SJCRH30 (cell line): Measurements from ENCODE around the gene SORBS1. TPM values are rescaled to one million over a fixed set of nuclear protein-coding genes. Genes with fewer than 3 reads are reported as not detected.

Source experiments
- DNase-seq, 2 experiments: peaks; one replicate each; pipeline ENCODE4 v3.0.0-alpha.2; 2015 to 2020
- H3K27ac ChIP-seq: fragments of 250-450 bp; sonication (Bioruptor Pico); 2 replicates; pipeline ENCODE4 v1.5.1; 2020; ENCODE audit warnings: mild to moderate bottlenecking, moderate library complexity
- H3K27me3 ChIP-seq: fragments of 250-450 bp; sonication (Bioruptor Pico); 2 replicates; pipeline ENCODE4 v1.5.1; 2020; ENCODE audit warnings: mild to moderate bottlenecking, moderate library complexity
- H3K36me3 ChIP-seq: fragments of 250-450 bp; sonication (Bioruptor Pico); 2 replicates; pipeline ENCODE4 v1.5.1; 2020; ENCODE audit warnings: mild to moderate bottlenecking, moderate library complexity
- H3K4me1 ChIP-seq: fragments of 250-450 bp; sonication (Bioruptor Pico); 2 replicates; pipeline ENCODE4 v1.5.1; 2020; ENCODE audit warnings: mild to moderate bottlenecking, moderate library complexity
- H3K4me3 ChIP-seq: fragments of 250-450 bp; sonication (Bioruptor Pico); 2 replicates; pipeline ENCODE4 v1.5.1; 2020; ENCODE audit warnings: mild to moderate bottlenecking, moderate library complexity
- H3K9me3 ChIP-seq: fragments of 250-450 bp; sonication (Bioruptor Pico); replicated peaks from 2 replicates; pipeline ENCODE4 v1.5.1; 2020; ENCODE audit warnings: mild to moderate bottlenecking, moderate library complexity
- total RNA-seq: library from RNA; depleted of rRNA; stranded (reverse); fragments of >200 nt; shearing (Covaris generic); gene quantifications from 2 replicates; pipeline ENCODE4 v1.2.3, GENCODE V29; 2014

Gene SORBS1
- total RNA-seq, 1 experiment from 2014 or later, result 17.1 TPM

DNA sequence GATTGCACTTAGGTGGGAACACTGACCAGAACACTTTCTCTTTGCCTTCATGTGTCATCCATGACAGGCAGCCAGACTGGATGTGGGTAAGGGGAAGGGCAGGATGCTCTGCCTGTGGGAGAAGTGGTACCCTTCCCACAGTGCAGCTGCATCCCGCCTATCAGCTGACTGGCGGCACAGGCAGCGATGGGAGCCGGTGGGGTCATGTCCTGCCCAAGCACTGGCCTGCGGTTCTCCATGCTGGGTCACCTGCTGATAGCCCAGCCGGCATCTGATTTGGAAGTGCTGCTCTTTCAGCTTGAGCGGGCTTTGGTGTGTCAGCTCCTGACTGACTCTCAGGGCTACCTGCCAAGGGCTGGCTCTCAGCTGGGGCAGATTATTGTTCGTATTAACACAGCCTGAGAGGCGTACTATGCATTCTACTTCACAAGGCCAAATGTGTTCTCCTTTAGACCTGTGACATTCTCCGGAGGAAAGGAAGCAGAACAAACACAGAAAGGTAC lies 165.2 kb downstream of the SORBS1 start:
- no peak for DNase-seq
- H3K4me3 ChIP-seq, result no peak overlapping the region
- H3K27me3 ChIP-seq, result no peaks in the 10 kb centered on the region
- H3K9me3 ChIP-seq, result no peaks in the 10 kb centered on the region
- no peak overlapping the region for H3K27ac ChIP-seq
- H3K4me1 ChIP-seq, result no peaks in the 10 kb centered on the region
- no peaks in the 10 kb centered on the region for H3K36me3 ChIP-seq

DNA sequence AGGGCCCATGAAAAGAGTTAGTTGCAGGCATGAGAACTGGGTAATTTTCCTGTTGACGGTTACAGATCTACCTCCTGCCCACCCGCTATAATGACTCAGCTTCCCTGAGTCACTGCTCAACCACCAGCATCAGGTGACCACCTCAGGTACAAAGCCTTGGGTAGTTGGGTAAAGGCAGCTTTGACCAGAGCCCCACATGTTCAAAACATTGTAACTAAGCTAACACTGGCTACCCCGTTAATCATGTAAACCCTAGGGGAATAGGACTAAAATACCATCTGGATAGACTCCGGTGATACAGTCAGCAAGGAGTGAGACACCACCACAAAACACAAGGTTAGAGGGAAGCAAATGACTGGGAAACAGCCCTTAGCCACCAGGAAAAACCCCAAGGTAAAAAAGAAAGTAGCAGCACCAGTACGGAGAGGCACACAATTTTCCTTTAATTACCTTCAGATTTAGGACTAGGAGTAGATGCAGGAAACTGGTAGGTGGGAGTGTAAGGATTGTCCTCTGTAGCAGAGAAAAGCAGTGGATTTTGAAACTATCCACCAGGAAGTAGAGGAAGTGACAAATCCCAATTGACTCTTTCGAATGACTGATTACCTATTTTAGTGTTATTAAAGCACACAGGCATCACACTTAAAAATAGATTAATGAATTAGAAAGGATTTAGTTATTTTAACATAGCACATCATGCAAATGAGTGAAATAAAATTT lies 166.8 kb downstream of the SORBS1 start:
- no peaks in the 10 kb centered on the region for H3K36me3 ChIP-seq
- no peak for DNase-seq
- no peaks in the 10 kb centered on the region for H3K4me1 ChIP-seq
- no peaks in the 10 kb centered on the region for H3K9me3 ChIP-seq
- no peaks in the 10 kb centered on the region for H3K27me3 ChIP-seq
- H3K4me3 ChIP-seq, result no peak overlapping the region
- no peak overlapping the region for H3K27ac ChIP-seq

DNA sequence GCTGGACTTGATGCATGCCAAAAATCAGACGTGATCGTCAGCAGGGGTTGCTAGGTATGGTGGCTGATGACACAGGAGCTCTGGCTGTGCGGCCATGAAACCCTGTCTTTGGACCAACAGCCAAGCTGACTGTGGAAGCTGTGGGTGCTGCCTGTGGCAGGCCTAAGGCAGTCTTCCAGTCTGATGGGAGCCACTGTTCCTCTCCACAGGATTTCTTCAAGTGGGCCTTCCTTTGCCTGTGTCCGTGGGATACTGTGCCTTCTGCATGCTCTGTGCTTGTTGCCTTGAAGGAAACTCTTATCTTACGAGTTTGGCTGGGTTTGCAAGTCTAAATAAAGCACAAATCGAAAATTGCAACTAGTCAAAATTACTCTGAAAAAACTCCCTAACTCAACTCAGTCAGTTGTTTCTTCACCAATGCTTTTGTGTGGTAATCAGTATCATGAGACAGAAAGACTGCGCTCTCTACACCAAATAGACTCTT lies 168.4 kb downstream of the SORBS1 start:
- Histone ChIP-seq H3K4me3 (no peak overlapping the region), H3K9me3 (no peaks in the 10 kb centered on the region), H3K4me1 (no peaks in the 10 kb centered on the region), H3K27ac (no peak overlapping the region), H3K27me3 (no peaks in the 10 kb centered on the region), H3K36me3 (no peaks in the 10 kb centered on the region)
- DNase-seq, result no peak

DNA sequence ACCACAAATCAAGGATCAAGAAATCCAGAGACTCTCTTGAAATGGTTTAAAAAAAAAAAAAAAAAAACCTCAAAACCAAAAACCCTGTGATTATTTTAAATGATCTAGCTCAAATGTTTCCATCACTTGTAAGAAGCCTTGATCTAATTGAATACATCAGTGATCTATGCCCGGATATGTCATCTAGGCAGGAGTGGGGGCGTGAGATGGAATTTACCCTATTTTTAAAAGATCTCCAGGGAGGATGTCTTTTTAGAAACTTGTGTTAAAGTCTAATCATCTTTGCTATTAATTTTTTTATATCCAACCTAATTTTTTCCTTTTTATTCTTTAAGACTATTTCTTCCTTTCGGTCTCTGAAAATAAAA lies 169.0 kb downstream of the SORBS1 start:
- Histone ChIP-seq H3K9me3 (no peaks in the 10 kb centered on the region), H3K36me3 (no peaks in the 10 kb centered on the region), H3K27ac (no peak overlapping the region), H3K4me3 (no peak overlapping the region), H3K27me3 (no peaks in the 10 kb centered on the region), H3K4me1 (no peaks in the 10 kb centered on the region)
- no peak for DNase-seq

DNA sequence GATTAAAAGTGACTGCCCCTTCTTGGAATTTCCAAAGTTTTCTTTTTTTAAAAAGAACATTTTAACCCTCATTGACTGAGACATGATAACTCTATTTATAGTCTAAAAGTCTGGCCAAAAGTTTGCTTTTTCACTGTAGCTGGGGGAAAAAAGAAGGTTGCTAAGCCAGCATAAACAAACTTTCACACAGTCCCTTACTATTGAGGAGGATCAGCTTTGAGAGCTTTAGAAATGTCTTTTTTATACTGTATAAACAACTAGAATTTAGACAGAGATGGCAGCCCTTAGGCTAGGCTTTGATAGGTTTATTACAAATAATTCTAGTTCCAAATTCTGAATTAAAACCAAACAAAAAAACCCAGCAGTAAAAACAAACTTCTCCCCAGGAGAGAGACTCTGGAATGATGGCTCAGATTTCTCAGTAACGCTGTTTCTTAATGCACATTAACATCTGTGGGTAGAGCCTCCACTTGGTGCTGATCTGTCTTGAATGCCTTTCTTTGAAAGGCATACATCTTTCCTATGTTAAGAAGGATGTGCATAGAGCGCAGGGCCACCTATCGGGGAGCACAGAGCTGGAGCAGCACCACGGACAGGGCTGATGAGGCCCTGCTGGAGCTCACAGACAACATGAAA lies 169.5 kb downstream of the SORBS1 start:
- Histone ChIP-seq H3K9me3 (no peaks in the 10 kb centered on the region), H3K4me3 (no peak overlapping the region), H3K4me1 (no peaks in the 10 kb centered on the region), H3K27ac (no peak overlapping the region), H3K27me3 (no peaks in the 10 kb centered on the region), H3K36me3 (no peaks in the 10 kb centered on the region)
- peak; percentile 14 to 38 for DNase-seq

DNA sequence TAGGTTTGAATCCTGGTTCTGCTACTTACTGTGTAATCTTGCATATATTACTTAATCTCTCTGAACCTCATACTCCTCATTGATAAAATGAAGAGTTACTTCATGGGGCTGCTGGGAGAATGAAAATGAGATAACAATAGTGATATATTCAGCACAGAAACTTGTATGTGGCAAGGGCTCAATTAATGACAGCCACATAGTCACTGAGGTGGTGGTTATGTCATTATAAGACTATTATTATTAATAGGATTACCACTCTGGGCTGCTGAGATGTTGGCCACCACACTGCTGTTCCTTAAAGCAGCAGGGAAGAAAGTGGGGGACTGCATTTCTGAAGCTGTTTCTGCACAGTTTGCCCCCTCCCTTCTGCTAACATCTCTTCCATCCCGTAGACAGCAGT lies 170.0 kb downstream of the SORBS1 start:
- no peak overlapping the region for H3K4me3 ChIP-seq
- DNase-seq, result no peak
- no peak overlapping the region for H3K27ac ChIP-seq
- H3K4me1 ChIP-seq, result no peaks in the 10 kb centered on the region
- H3K27me3 ChIP-seq, result no peaks in the 10 kb centered on the region
- no peaks in the 10 kb centered on the region for H3K36me3 ChIP-seq
- no peaks in the 10 kb centered on the region for H3K9me3 ChIP-seq

DNA sequence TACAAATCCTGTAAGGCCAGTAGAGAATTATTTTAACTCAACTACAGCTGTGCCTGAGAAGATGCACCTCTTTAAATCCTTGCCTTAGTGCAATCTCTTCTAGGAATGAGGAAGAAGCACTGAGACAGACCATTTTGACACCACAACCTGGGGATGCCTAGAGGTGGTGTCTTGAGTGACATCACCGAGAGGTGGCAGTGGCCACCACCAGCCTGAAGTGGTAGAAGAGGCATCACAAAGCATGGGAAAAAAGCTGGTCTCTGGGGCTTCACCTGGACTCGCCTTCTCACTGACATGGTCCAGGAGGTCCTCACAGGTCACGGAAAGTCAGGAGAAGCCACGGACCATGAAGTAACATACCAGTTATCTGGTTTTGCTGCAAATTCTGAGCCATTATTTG lies 171.2 kb downstream of the SORBS1 start:
- Histone ChIP-seq H3K36me3 (no peaks in the 10 kb centered on the region), H3K27me3 (no peaks in the 10 kb centered on the region), H3K4me3 (no peak overlapping the region), H3K4me1 (no peaks in the 10 kb centered on the region), H3K9me3 (no peaks in the 10 kb centered on the region), H3K27ac (no peak overlapping the region)
- no peak for DNase-seq

DNA sequence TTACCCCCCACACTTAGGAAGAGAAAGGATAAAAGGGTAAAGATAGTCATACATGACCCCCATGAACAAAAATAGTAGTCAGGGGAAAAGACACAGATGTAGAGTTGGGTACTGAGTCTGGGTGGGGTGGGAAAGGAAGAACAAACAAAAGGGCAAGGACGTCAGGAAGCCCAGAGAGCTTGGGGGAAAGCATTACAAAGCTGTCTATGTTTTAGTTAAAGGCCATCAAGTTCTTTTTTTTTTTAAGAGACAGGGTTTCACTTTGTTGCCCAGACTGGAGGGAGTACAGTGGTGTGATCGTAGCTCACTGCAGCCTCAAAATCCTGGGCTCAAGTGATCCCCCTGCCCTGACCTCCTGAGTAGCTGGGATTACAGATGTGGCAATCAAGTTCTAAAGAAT lies 172.0 kb downstream of the SORBS1 start:
- Histone ChIP-seq H3K36me3 (no peaks in the 10 kb centered on the region), H3K27ac (no peak overlapping the region), H3K4me3 (no peak overlapping the region), H3K4me1 (no peaks in the 10 kb centered on the region), H3K27me3 (no peaks in the 10 kb centered on the region), H3K9me3 (no peaks in the 10 kb centered on the region)
- no peak for DNase-seq

DNA sequence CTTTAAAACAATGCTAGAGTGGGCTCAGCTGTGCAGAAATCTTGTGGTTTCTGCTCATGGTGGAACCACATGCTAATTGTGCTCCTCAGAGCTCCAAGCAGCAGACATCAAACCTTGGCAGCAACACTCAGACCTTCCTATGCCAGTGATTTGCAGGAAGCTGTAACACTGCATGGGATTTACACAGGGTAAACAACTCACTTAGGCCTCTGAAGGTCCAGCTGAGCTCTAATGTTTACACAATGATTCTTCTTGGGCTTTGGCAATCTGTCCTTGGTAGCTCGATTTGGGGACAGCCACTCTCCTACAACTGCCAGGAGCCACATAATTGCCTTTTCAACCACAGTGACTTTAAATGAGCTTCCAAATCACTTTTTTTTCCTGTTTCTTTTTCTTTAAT lies 172.6 kb downstream of the SORBS1 start:
- Histone ChIP-seq H3K27ac (no peak overlapping the region), H3K4me3 (no peak overlapping the region), H3K27me3 (no peaks in the 10 kb centered on the region), H3K9me3 (no peaks in the 10 kb centered on the region), H3K4me1 (no peaks in the 10 kb centered on the region), H3K36me3 (no peaks in the 10 kb centered on the region)
- no peak for DNase-seq

DNA sequence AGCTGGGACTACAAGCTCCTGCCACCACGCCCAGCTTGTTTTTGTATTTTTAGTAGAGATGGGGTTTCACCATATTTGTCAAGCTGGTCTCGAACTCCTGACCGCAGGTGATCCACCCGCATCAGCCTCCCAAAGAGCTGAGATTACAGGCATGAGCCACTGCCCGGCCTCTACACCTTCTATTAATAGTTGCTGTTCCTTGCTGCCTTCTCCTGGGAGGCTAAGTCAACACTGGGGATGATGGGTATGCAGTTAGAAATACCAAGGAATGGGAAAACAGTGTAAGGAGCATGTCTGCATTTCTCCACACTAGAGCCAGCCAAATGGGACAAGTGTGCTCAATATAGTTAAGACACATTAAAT lies 173.1 kb downstream of the SORBS1 start:
- H3K4me3 ChIP-seq, result no peak overlapping the region
- no peaks in the 10 kb centered on the region for H3K9me3 ChIP-seq
- DNase-seq, result no peak
- H3K27me3 ChIP-seq, result no peaks in the 10 kb centered on the region
- no peak overlapping the region for H3K27ac ChIP-seq
- H3K36me3 ChIP-seq, result no peaks in the 10 kb centered on the region
- H3K4me1 ChIP-seq, result no peaks in the 10 kb centered on the region

DNA sequence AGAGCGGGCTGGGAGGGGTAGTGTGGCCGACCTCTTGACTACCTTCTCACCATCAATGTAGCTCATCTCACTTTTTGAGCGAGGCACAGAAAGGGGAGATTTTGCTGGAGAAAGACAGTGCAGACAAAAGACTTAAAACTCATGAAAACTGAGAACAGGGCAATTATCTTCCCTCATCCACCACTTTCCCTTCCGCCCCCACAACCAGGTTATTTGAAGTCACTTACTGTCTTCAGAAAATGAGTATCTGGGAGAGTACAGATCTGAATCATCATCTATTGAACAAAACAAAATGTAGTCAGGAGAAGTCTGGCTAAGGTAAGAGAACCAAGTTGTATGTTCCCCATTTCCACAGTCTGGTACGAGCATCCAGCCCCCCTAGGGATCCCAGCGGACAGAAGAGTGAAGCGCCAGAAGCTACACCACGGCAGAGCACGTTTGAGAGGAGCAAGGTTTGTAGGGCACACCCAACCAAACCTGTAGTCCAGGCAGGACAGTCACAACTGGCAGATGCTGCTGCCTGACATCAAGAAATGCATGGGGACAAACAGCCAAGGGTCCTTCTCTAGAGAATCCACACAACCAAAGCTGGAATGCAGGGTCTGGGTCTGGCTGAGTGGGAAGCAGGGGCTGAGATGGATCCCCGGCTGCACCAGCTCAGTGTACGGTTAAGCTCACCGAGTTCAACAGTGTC lies 177.0 kb downstream of the SORBS1 start:
- no peak overlapping the region for H3K27ac ChIP-seq
- no peaks in the 10 kb centered on the region for H3K36me3 ChIP-seq
- H3K4me3 ChIP-seq, result no peak overlapping the region
- DNase-seq, result no peak
- H3K4me1 ChIP-seq, result no peaks in the 10 kb centered on the region
- no peaks in the 10 kb centered on the region for H3K27me3 ChIP-seq
- no peaks in the 10 kb centered on the region for H3K9me3 ChIP-seq

DNA sequence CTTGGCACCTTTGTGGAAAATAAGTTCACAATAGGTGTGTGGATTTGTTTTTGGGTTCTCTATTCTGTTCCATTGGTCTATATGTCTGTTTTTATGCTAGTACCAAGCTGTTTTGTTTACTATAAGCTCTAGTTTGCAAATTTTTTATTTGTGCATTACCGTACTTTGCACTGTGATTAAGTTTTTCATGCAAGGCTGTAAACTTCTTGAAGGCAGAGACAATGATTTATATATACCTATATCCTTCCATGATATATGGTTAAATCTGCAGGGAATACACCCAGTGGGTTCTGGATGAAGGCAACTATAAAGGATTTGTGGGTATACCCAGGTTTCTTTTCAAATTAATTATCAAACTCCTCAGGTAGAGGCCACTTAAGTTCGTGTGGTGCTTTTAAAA lies 178.6 kb downstream of the SORBS1 start:
- H3K27me3 ChIP-seq, result no peaks in the 10 kb centered on the region
- no peak overlapping the region for H3K4me3 ChIP-seq
- H3K27ac ChIP-seq, result no peak overlapping the region
- no peaks in the 10 kb centered on the region for H3K4me1 ChIP-seq
- H3K9me3 ChIP-seq, result no peaks in the 10 kb centered on the region
- H3K36me3 ChIP-seq, result no peaks in the 10 kb centered on the region
- no peak for DNase-seq

DNA sequence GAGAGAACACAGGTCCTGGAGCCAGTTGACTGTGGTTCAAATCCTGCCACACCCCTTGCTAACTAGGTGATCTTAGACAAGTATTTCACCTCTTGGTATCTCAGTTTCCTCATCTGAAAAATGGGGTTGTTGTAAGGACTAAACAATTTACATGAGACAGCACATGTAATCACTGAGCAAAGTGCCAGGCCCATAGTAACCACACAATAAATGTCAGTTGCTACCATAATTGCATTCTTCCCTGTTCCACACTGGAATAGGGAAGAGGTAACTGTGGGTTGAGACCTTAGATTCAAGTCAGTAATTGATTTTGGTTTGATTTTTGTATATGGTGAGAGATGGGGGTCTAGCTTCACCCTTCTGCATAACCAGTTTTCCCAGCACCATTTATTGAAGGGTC lies 179.0 kb downstream of the SORBS1 start:
- H3K27ac ChIP-seq, result no peak overlapping the region
- no peaks in the 10 kb centered on the region for H3K4me1 ChIP-seq
- no peaks in the 10 kb centered on the region for H3K36me3 ChIP-seq
- H3K27me3 ChIP-seq, result no peaks in the 10 kb centered on the region
- no peak for DNase-seq
- no peaks in the 10 kb centered on the region for H3K9me3 ChIP-seq
- H3K4me3 ChIP-seq, result no peak overlapping the region

DNA sequence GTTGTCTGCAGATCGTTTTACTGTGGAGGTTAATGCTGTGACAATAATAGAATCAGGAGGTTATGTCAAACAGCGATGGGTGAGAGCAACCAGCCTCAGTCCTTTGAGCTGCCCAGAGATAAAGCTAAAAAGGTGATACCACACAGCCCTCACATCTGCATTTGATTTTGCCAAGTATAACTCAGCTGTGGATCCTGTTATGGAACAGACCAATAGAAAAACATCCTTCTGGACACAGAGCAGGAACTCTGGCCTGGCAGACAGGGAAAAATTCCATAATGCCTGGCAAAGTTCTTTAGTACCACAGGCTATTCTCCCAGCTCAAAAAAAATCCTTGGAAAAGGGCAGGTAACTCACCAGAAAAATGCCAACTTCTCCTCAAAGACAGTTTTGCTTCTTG lies 183.2 kb downstream of the SORBS1 start:
- no peaks in the 10 kb centered on the region for H3K36me3 ChIP-seq
- H3K9me3 ChIP-seq, result no peaks in the 10 kb centered on the region
- H3K27me3 ChIP-seq, result no peaks in the 10 kb centered on the region
- no peak overlapping the region for H3K4me3 ChIP-seq
- DNase-seq, result no peak
- H3K27ac ChIP-seq, result no peak overlapping the region
- no peaks in the 10 kb centered on the region for H3K4me1 ChIP-seq

DNA sequence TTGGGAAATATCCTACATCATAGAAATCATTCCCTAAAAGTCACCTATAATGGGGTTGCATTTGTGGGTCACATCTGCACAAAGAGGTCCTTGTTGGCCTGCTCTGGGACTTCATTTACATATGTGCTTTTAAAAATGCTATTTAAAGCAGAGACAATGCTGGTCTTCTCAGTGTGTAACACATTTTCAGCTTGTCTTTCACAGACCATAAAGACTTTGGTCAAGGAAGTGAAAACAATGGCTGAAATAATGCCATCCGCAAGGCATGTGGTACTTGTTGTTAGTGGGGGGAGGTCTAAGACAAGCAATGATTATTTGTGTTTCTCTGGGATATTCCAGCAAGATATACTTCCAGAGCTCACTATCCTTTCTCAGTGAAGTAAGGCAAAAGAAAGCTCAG lies 185.8 kb downstream of the SORBS1 start:
- Histone ChIP-seq H3K4me1 (no peaks in the 10 kb centered on the region), H3K27ac (no peak overlapping the region), H3K9me3 (no peaks in the 10 kb centered on the region), H3K36me3 (no peaks in the 10 kb centered on the region), H3K4me3 (no peak overlapping the region), H3K27me3 (no peaks in the 10 kb centered on the region)
- no peak for DNase-seq
